Measurements from ENCODE around the gene PDSS2. TPM values are rescaled to one million over a fixed set of nuclear protein-coding genes. Genes with fewer than 3 reads are reported as not detected.

The PDSS2 gene
- total RNA-seq, 1 experiment from 2014 or later: 12.1 TPM

- Histone ChIP-seq H2BK5ac (ENCODE audit: insufficient read length, low read length) (no peak overlapping the region), H4K20me1 (ENCODE audit: control insufficient read depth, insufficient read depth, insufficient read length) (no peaks in the 10 kb centered on the region), H4K91ac (ENCODE audit: insufficient read length, low read depth, low read length) (no peak overlapping the region), H3K4me1 (ENCODE audit: insufficient read depth, low read length) (no peaks in the 10 kb centered on the region; the same call in 1 of the 2 replicates), H3K18ac (ENCODE audit: insufficient read length, low read depth, low read length) (no peak overlapping the region), H2BK12ac (ENCODE audit: insufficient read length, low read depth, low read length) (no peak overlapping the region), H3K27ac (ENCODE audit: insufficient read length, low read depth, low read length) (no peak overlapping the region), H3K14ac (ENCODE audit: insufficient read depth, low read length) (no peak overlapping the region), H2AFZ (ENCODE audit: low read length) (no peak overlapping the region), H3K23ac (ENCODE audit: insufficient read length, low read depth, low read length) (no peak overlapping the region), H2BK15ac (ENCODE audit: low read depth, low read length) (no peak overlapping the region), H3K79me1 (ENCODE audit: insufficient read depth, low read depth, low read length, poor library complexity, severe bottlenecking) (no peaks in the 10 kb centered on the region), H2BK20ac (ENCODE audit: low read depth, low read length, poor library complexity, severe bottlenecking) (no peak overlapping the region), H3T11ph (ENCODE audit: low read length) (no peak overlapping the region), H3K79me2 (ENCODE audit: insufficient read depth, low read length) (no peaks in the 10 kb centered on the region), H2BK120ac (ENCODE audit: low read depth, low read length, poor library complexity, severe bottlenecking) (no peak overlapping the region), H3K27me3 (ENCODE audit: insufficient read depth, low read length) (no peaks in the 10 kb centered on the region), H3K9me3 (ENCODE audit: control insufficient read depth, low read depth, low read length) (no peaks in the 10 kb centered on the region), H3K23me2 (ENCODE audit: insufficient read length, low read depth, low read length, poor library complexity, severe bottlenecking) (peaks cover 3% of the 10 kb centered on the region), H3K4me2 (ENCODE audit: insufficient read depth, insufficient read length, low read length) (no peak overlapping the region), H2AK5ac (ENCODE audit: insufficient read length, low read length) (no peak overlapping the region), H3K9ac (ENCODE audit: extremely low read depth, insufficient read length, low read length) (no peak overlapping the region), H4K8ac (replicated peaks; ENCODE audit: insufficient read length, low read depth, low read length) (no peak overlapping the region), H3K56ac (ENCODE audit: insufficient read length, low read depth, low read length) (no peak overlapping the region), H3K4ac (ENCODE audit: low read depth, low read length) (no peak overlapping the region), H4K5ac (ENCODE audit: insufficient read length, low read depth, low read length) (no peak overlapping the region)
- peaks cover 22 to 23% of the 10 kb centered on the region in 2 experiments for H3K4me1 Mint-ChIP-seq
- no peak for DNase-seq
- no peaks in the 10 kb centered on the region for H3K36me3 Mint-ChIP-seq (ENCODE audit: insufficient read depth in 1 of 3, low read depth in 3 of 3)
- TF ChIP-seq CTCF (conservative IDR thresholded peaks at IDR 0.05): no peak
- WGBS (ENCODE audit: extremely low coverage, insufficient read length, low lambda C conversion rate): no CpG with 5 or more reads among the region's 2 CpGs
- no peaks in the 10 kb centered on the region for H3K9me3 Mint-ChIP-seq
- H3K4me3 Mint-ChIP-seq: no peak overlapping the region
- peak overlapping the region in 1 of 3 experiments; percentile 40; a peak in 1 of 7 replicates for H3K27ac Mint-ChIP-seq
- H3K27me3 Mint-ChIP-seq (ENCODE audit: low read depth): no peaks in the 10 kb centered on the region
These were observed 237.8 kb downstream of the PDSS2 start for GRCh38 chr6:107221519-107221918.
